Liver (tissue), 9 donors: ENCODE results near the gene BCL2L1. TPM values are rescaled to one million over a fixed set of nuclear protein-coding genes. Genes with fewer than 3 reads are reported as not detected.

Source experiments
- DNase-seq: peaks from one replicate; pipeline ENCODE4 v3.0.0-alpha.2; 2017; ENCODE audit warnings: low spot score
- H3K27ac ChIP-seq, 2 donors: one replicate each; pipeline ENCODE4 v1.7.0; 2013; ENCODE audit warnings: inconsistent platforms in 2 of 2, low read length in 2 of 2, control low read depth in 1 of 2, low read depth in 1 of 2, mild to moderate bottlenecking in 1 of 2
- H3K27me3 ChIP-seq, 4 donors: one replicate each; pipeline versions ENCODE4 v1.6.1 to v1.7.0; 2013; ENCODE audit warnings: low read length in 3 of 4, inconsistent platforms in 1 of 4, mild to moderate bottlenecking in 1 of 4, moderate library complexity in 1 of 4; ENCODE audit not compliant: control insufficient read depth in 4 of 4, insufficient read depth in 4 of 4
- H3K36me3 ChIP-seq, 4 donors: one replicate each; pipeline versions ENCODE4 v1.6.1 to v1.7.0; 2013; ENCODE audit warnings: low read length in 3 of 4, mild to moderate bottlenecking in 3 of 4, low read depth in 1 of 4, moderate library complexity in 1 of 4; ENCODE audit not compliant: control insufficient read depth in 4 of 4, insufficient read depth in 3 of 4
- H3K4me1 ChIP-seq, 4 donors: one replicate each; pipeline versions ENCODE4 v1.6.1 to v1.7.0; 2013; ENCODE audit warnings: low read length in 3 of 4, mild to moderate bottlenecking in 3 of 4, moderate library complexity in 1 of 4; ENCODE audit not compliant: control insufficient read depth in 4 of 4, insufficient read depth in 4 of 4
- H3K4me3 ChIP-seq, 3 donors: one replicate each; pipeline versions ENCODE4 v1.6.1 to v1.7.0; 2013; ENCODE audit warnings: low read length in 3 of 3, control low read depth in 1 of 3, low read depth in 1 of 3, mild to moderate bottlenecking in 1 of 3
- H3K9ac ChIP-seq, 2 donors: one replicate each; pipeline ENCODE4 v1.7.0; 2013; ENCODE audit warnings: low read length in 2 of 2, mild to moderate bottlenecking in 2 of 2, moderate library complexity in 2 of 2, control low read depth in 1 of 2, low read depth in 1 of 2
- H3K9me3 ChIP-seq, 4 donors: one replicate each; pipeline versions ENCODE4 v1.6.1 to v1.7.0; 2013; ENCODE audit warnings: low read length in 3 of 4; ENCODE audit not compliant: control insufficient read depth in 4 of 4
- FOXA1 ChIP-seq: IDR thresholded peaks from 2 replicates; pipeline ENCODE4 v1.6.1; 2016; ENCODE audit warnings: antibody characterized with exemption
- MAX ChIP-seq: IDR thresholded peaks from 2 replicates; pipeline ENCODE4 v1.6.1; 2016; ENCODE audit warnings: antibody characterized with exemption
- REST ChIP-seq: IDR thresholded peaks from 2 replicates; pipeline ENCODE4 v1.6.1; 2016; ENCODE audit warnings: antibody characterized with exemption, mild to moderate bottlenecking
- SP1 ChIP-seq: IDR thresholded peaks from 2 replicates; pipeline ENCODE4 v1.6.1; 2018; ENCODE audit warnings: antibody characterized with exemption, mild to moderate bottlenecking
- YY1 ChIP-seq: IDR thresholded peaks from 2 replicates; pipeline ENCODE4 v1.6.1; 2016; ENCODE audit warnings: antibody characterized with exemption, mild to moderate bottlenecking
- WGBS: extraction: QIAGEN DNeasy Blood & Tissue Kit; methylation state at CpG from one replicate; pipeline ENCODE4 v1.1.7; 2013; 5-methylcytosine and 5-hydroxymethylcytosine counted together
- polyA plus RNA-seq, 2 donors: library from polyadenylated mRNA; stranded (reverse) in 1 of 2; unstranded in 1 of 2; fragments of 200-250 nt in 1 of 2; fragments of >200 nt in 1 of 2; fragmentation: Nextera tagmentation in 1 of 2; extraction: Ambion mirVana in 1 of 2; gene quantifications; one replicate each; pipeline versions ENCODE4 v1.2.1 to v1.2.3, GENCODE V29; 2013 to 2015
- total RNA-seq, 2 donors: library from RNA; depleted of rRNA; stranded (reverse); fragments of >200 nt; gene quantifications; one replicate each; pipeline ENCODE4 v1.2.3, GENCODE V29; 2014
- donor health status: healthy.
- donor health status: healthy.
- donor health status: healthy.
- donor health status: healthy.
- donor health status: healthy.

Gene BCL2L1
- total and polyA plus RNA-seq, 4 donors = 29.7 to 124 (median 46.0) TPM

- TF ChIP-seq REST (no peak), FOXA1 (no peak)
Measured at GRCh38 chr20:31723319-31724078, 831 bp upstream of the BCL2L1 start (continued).

GRCh38 chr20:31723069-31723318 lies 326 bp upstream of the BCL2L1 start:
- H3K9ac ChIP-seq = peak overlapping the region; percentile 92 to 93
- no peak for DNase-seq
- H3K4me1 ChIP-seq = peaks cover 3 to 40% (median 21%) of the 10 kb centered on the region in 4 donors
- no peaks in the 10 kb centered on the region for H3K9me3 ChIP-seq
- H3K4me3 ChIP-seq = peak overlapping the region; percentile 93 to 96 (median 93)
- WGBS = under 1% methylated on average over 10 of the region's 10 CpGs
- TF ChIP-seq YY1 (peak; percentile 95), SP1 (no peak)
- H3K27me3 ChIP-seq = no peaks in the 10 kb centered on the region
- H3K27ac ChIP-seq = peak overlapping the region; percentile 93 to 97
- H3K36me3 ChIP-seq = peaks cover 0 to 2% (median under 1%) of the 10 kb centered on the region in 4 donors

GRCh38 chr20:31721408-31722256 lies 1.0 kb downstream of the BCL2L1 start:
- Histone ChIP-seq H3K9ac (peak overlapping the region; percentile 92 to 93), H3K27ac (peak overlapping the region; percentile 93 to 97), H3K4me1 (peaks cover 7 to 52% (median 32%) of the 10 kb centered on the region in 4 donors), H3K4me3 (peak overlapping the region; percentile 93 to 96 (median 93)), H3K27me3 (no peaks in the 10 kb centered on the region), H3K36me3 (peaks cover 0 to 5% (median 1%) of the 10 kb centered on the region in 4 donors), H3K9me3 (no peaks in the 10 kb centered on the region)
- no peak for TF ChIP-seq REST
- TF ChIP-seq FOXA1 = no peak
- no peak for TF ChIP-seq MAX
- TF ChIP-seq YY1 = no peak
- 20% methylated on average over 22 of the region's 22 CpGs for WGBS
- DNase-seq = peak; percentile 50
